Measurements from ENCODE around the gene FKBP15.

FKBP15 gene

GRCh38 chr9:113164536-113165300 is 56.4 kb downstream of the FKBP15 start:
- H4K20me1 ChIP-seq (ENCODE audit: insufficient read depth, low read length) = no peaks in the 10 kb centered on the region
- no peak overlapping the region for H3K9ac ChIP-seq (ENCODE audit: low read length)
- H3K79me2 ChIP-seq (ENCODE audit: low read length) = no peaks in the 10 kb centered on the region
- H3K36me3 ChIP-seq (replicated peaks; ENCODE audit: low read depth, low read length) = peaks cover 76% of the 10 kb centered on the region
- no peak overlapping the region for H2AFZ ChIP-seq (ENCODE audit: low read depth, low read length)
- H3K4me2 ChIP-seq (ENCODE audit: low read length) = no peak overlapping the region
- no peaks in the 10 kb centered on the region for H3K9me3 ChIP-seq (ENCODE audit: insufficient read depth, low read length)
- no peak overlapping the region for H3K4me3 ChIP-seq (ENCODE audit: low read length)
- TF ChIP-seq CTCF (IDR thresholded peaks at IDR 0.05; ENCODE audit: low read depth, low read length) (no peak), EZH2phosphoT487 (IDR thresholded peaks at IDR 0.05; ENCODE audit: low read depth) (no peak)
- no peaks in the 10 kb centered on the region for H3K4me1 ChIP-seq (ENCODE audit: low read length)
- H3K27ac ChIP-seq (ENCODE audit: low read length) = no peak overlapping the region
- H3K27me3 ChIP-seq (ENCODE audit: low read depth, low read length) = no peaks in the 10 kb centered on the region

GRCh38 chr9:113163001-113163400 is 58.1 kb downstream of the FKBP15 start:
- no peak overlapping the region for H2AFZ ChIP-seq (ENCODE audit: low read depth, low read length)
- no peak overlapping the region for H3K27ac ChIP-seq (ENCODE audit: low read length)
- no peaks in the 10 kb centered on the region for H4K20me1 ChIP-seq (ENCODE audit: insufficient read depth, low read length)
- TF ChIP-seq CTCF (IDR thresholded peaks at IDR 0.05; ENCODE audit: low read depth, low read length) (no peak), EZH2phosphoT487 (IDR thresholded peaks at IDR 0.05; ENCODE audit: low read depth) (no peak)
- no peak overlapping the region for H3K4me2 ChIP-seq (ENCODE audit: low read length)
- no peaks in the 10 kb centered on the region for H3K4me1 ChIP-seq (ENCODE audit: low read length)
- H3K79me2 ChIP-seq (ENCODE audit: low read length) = no peaks in the 10 kb centered on the region
- no peak overlapping the region for H3K4me3 ChIP-seq (ENCODE audit: low read length)
- no peaks in the 10 kb centered on the region for H3K27me3 ChIP-seq (ENCODE audit: low read depth, low read length)
- peaks cover 63% of the 10 kb centered on the region for H3K36me3 ChIP-seq (replicated peaks; ENCODE audit: low read depth, low read length)
- H3K9me3 ChIP-seq (ENCODE audit: insufficient read depth, low read length) = no peaks in the 10 kb centered on the region
- no peak overlapping the region for H3K9ac ChIP-seq (ENCODE audit: low read length)

- no peak for TF ChIP-seq CTCF (IDR thresholded peaks at IDR 0.05; ENCODE audit: low read depth, low read length)
- TF ChIP-seq EZH2phosphoT487 (IDR thresholded peaks at IDR 0.05; ENCODE audit: low read depth) = no peak
- H3K27ac ChIP-seq (ENCODE audit: low read length) = no peak overlapping the region
- H3K36me3 ChIP-seq (replicated peaks; ENCODE audit: low read depth, low read length) = peaks cover 41% of the 10 kb centered on the region
- no peaks in the 10 kb centered on the region for H3K9me3 ChIP-seq (ENCODE audit: insufficient read depth, low read length)
- H3K4me3 ChIP-seq (ENCODE audit: low read length) = no peak overlapping the region
- H3K4me1 ChIP-seq (ENCODE audit: low read length) = no peaks in the 10 kb centered on the region
- H3K4me2 ChIP-seq (ENCODE audit: low read length) = no peak overlapping the region
- H4K20me1 ChIP-seq (ENCODE audit: insufficient read depth, low read length) = 0 out of 2 replicates have a peak, but pooled peaks cover 6% of the 10 kb centered on the region
- H2AFZ ChIP-seq (ENCODE audit: low read depth, low read length) = no peak overlapping the region
- no peaks in the 10 kb centered on the region for H3K79me2 ChIP-seq (ENCODE audit: low read length)
- H3K9ac ChIP-seq (ENCODE audit: low read length) = no peak overlapping the region
- H3K27me3 ChIP-seq (ENCODE audit: low read depth, low read length) = no peaks in the 10 kb centered on the region
These were observed 60.5 kb downstream of the FKBP15 start for GRCh38 chr9:113160571-113160970.

GRCh38 chr9:113158446-113158845 is 62.6 kb downstream of the FKBP15 start:
- H2AFZ ChIP-seq (ENCODE audit: low read depth, low read length) = no peak overlapping the region
- 0 out of 2 replicates have a peak, but pooled peaks cover 6% of the 10 kb centered on the region for H4K20me1 ChIP-seq (ENCODE audit: insufficient read depth, low read length)
- no peaks in the 10 kb centered on the region for H3K4me1 ChIP-seq (ENCODE audit: low read length)
- no peak overlapping the region for H3K4me2 ChIP-seq (ENCODE audit: low read length)
- TF ChIP-seq EZH2phosphoT487 (IDR thresholded peaks at IDR 0.05; ENCODE audit: low read depth) (no peak), CTCF (IDR thresholded peaks at IDR 0.05; ENCODE audit: low read depth, low read length) (no peak)
- H3K27ac ChIP-seq (ENCODE audit: low read length) = no peak overlapping the region
- H3K4me3 ChIP-seq (ENCODE audit: low read length) = no peak overlapping the region
- H3K79me2 ChIP-seq (ENCODE audit: low read length) = no peaks in the 10 kb centered on the region
- no peaks in the 10 kb centered on the region for H3K27me3 ChIP-seq (ENCODE audit: low read depth, low read length)
- H3K36me3 ChIP-seq (replicated peaks; ENCODE audit: low read depth, low read length) = peaks cover 28% of the 10 kb centered on the region
- no peak overlapping the region for H3K9ac ChIP-seq (ENCODE audit: low read length)
- no peaks in the 10 kb centered on the region for H3K9me3 ChIP-seq (ENCODE audit: insufficient read depth, low read length)
